Renal pelvis (tissue), 4 donors: Measurements from ENCODE around the gene DIPK1C. TPM values are rescaled to one million over a fixed set of nuclear protein-coding genes. Genes with fewer than 3 reads are reported as not detected.

Source experiments
- DNase-seq: peaks from one replicate; pipeline ENCODE4 v3.0.0-alpha.2; 2013
- polyA plus RNA-seq, 3 donors: library from polyadenylated mRNA; unstranded; fragments of 120-200 nt; gene quantifications; one replicate each; pipeline ENCODE4 v1.2.1, GENCODE V29; 2013; ENCODE audit not compliant: insufficient read length in 3 of 3

Gene DIPK1C
- polyA plus RNA-seq, 3 donors = 0.10 to 0.44 (median 0.17) TPM

- DNase-seq = peak; percentile 80
Observed at GRCh38 chr18:74389171-74389927, 67.8 kb downstream of the DIPK1C start.

GRCh38 chr18:74388227-74388626 lies 68.9 kb downstream of the DIPK1C start:
- no peak for DNase-seq

GRCh38 chr18:74387383-74387782 lies 69.7 kb downstream of the DIPK1C start:
- no peak for DNase-seq

Other genes with a start within 250 kb of the DIPK1C start
- gene CYB5A, start 165.3 kb downstream of the DIPK1C start, polyA plus RNA-seq = 100 to 1,000 TPM; 280 to 335 (median 290) TPM
- gene C18orf63, start 141.5 kb downstream of the DIPK1C start, polyA plus RNA-seq = under 1 TPM; 0.20 to 0.64 (median 0.45) TPM
- 100 to 1,000 TPM; 268 to 356 (median 338) TPM for gene CNDP2, start 39.1 kb upstream of the DIPK1C start, polyA plus RNA-seq
- gene CNDP1, start 77.2 kb upstream of the DIPK1C start, polyA plus RNA-seq = 1 to 10 TPM in 2 of 3 donors, under 1 TPM in 1; 0.78 to 2.6 (median 2.0) TPM
- 10 to 100 TPM in 2 of 3 donors, 1 to 10 TPM in 1; 9.1 to 10.6 (median 10.5) TPM for gene ZNF407, start 140.6 kb upstream of the DIPK1C start, polyA plus RNA-seq